Subcutaneous adipose tissue (tissue), 4 donors: ENCODE data around the gene PDK2. TPM values are rescaled to one million over a fixed set of nuclear protein-coding genes. Genes with fewer than 3 reads are reported as not detected.

Source experiments
- total RNA-seq, 4 donors: library from RNA; depleted of rRNA; stranded (reverse); fragments of >200 nt; gene quantifications; one replicate each; pipeline ENCODE4 v1.1.0, GENCODE V29; 2016
- TF ChIP-seq, protein P1 (sequence below): fragments of 450-650 bp; IDR thresholded peaks from one replicate; pipeline ENCODE4 v1.5.1; 2016; ENCODE audit warnings: low read depth, mild to moderate bottlenecking, control low read depth, antibody characterized with exemption, moderate library complexity

PDK2 gene
- total RNA-seq, 4 donors from 2014 or later: 37.4 to 157 (median 43.1) TPM

DNA sequence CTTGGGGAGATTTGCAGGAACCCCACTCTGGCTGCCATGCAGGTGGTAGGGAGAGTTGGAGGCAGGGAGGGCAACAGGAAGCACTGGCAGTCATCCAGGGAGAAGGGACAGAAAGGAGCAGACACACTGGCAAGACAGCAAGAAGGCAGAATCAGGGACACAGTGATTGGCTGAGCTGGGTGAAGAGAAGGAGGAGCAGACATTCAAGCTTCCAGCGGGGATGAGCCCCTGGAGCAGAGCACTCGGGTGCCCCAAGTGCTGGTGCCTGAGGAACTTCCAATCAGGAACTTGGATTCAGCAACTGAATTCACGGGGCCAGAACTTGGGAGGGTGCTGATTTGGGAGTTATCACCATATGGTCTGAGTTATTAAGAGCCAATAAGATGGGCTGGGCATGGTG, 45.5 kb upstream of the PDK2 start:
- TF ChIP-seq, protein P1, sequence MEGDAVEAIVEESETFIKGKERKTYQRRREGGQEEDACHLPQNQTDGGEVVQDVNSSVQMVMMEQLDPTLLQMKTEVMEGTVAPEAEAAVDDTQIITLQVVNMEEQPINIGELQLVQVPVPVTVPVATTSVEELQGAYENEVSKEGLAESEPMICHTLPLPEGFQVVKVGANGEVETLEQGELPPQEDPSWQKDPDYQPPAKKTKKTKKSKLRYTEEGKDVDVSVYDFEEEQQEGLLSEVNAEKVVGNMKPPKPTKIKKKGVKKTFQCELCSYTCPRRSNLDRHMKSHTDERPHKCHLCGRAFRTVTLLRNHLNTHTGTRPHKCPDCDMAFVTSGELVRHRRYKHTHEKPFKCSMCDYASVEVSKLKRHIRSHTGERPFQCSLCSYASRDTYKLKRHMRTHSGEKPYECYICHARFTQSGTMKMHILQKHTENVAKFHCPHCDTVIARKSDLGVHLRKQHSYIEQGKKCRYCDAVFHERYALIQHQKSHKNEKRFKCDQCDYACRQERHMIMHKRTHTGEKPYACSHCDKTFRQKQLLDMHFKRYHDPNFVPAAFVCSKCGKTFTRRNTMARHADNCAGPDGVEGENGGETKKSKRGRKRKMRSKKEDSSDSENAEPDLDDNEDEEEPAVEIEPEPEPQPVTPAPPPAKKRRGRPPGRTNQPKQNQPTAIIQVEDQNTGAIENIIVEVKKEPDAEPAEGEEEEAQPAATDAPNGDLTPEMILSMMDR: no peak

DNA sequence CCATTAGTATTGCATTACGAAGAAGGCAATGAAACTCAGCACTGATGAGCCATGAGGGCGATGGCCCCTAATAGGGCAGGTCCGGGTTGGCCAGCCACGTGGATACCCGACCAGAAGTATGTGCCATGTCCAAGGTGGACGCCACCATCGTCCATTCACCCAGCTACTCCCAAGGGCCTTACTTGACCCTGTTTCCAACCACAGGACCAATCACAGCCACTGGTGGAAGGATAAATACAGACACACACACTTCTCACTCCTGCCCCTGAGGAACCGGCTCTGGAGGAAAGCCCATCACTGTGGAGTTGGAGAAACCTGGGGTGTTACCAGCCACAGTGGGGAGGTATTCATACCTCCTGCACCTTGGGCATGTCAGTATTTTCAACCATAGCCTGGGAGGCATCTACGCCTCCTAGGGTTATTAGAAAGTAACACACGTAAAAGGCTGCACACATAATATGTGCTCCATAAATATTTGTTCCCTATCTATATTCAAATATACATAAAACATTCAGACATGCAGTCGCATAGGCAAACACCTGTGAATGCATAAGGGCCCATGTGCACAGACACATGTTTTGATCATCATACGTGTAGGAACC, 44.6 kb upstream of the PDK2 start:
- TF ChIP-seq, protein P1: no peak

DNA sequence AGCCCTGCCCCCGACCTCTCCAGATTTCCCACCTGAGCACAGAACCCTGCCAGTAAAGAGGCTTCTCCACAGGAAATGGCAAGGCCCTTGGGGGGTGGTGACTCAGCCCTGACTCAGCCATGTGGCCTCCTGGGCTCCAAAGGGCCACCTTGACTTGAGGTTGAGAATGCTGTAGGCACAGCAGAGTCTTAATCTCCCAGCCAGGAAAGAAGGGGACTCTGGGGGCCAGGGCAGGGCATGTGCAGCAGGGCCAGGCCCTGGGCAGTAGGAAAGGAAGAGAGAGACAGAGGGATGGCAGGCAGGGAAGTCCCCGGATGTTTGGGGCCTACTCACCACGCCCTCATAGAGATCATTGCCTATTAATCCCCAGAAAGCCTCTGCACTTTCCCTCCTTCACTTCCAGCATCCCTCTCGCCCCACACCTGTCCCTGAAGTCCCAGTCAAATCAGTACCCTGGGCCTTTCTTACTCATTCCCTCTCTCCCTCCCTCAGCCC, 44.0 kb upstream of the PDK2 start:
- TF ChIP-seq, protein P1: no peak

DNA sequence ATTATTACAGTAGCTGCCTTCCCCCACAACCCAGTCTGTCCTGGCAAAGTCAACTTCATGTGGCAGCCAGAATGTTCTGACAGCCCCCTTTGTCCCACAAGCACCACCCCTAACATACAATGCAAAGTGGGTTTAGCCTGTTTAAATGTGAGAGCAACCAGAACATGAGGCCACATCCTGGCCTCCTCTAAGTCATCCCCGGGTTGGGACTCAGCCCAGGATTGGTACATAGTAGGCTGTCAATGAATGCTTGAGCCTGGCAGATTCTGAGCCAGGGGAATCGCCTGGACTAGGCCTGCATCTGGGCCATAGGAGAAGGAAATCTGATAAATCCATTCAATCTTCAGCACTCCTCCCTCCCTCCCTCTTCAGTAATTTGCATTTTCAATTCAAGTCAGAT, 43.5 kb upstream of the PDK2 start:
- TF ChIP-seq, protein P1: no peak

DNA sequence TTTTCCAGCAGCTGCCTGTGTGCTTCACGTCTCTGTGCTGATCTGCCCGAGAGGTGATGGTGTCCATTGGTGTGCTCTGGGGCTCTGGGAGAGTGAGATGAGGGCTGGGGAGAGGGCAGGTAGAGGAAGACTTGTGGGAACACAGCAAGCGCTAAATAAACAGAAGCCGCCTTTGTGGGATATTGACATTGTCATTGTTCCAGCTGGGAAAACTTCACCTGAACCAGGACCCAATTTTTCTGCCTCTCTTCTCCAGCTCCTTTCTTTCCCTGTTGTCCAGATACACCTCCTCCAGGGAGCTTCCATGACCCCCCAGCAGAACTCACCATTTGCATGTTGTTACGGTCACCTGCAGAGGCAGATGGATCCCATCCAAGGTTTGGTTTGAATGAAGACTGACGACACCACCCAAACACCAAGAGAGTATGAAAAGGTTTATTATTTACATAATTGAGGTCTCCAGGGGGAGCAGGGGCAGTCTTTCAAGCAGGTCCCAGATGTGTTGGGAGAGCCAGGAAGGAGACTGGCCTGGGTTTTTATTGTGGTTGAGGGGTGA, 42.8 kb upstream of the PDK2 start:
- TF ChIP-seq, protein P1: no peak

DNA sequence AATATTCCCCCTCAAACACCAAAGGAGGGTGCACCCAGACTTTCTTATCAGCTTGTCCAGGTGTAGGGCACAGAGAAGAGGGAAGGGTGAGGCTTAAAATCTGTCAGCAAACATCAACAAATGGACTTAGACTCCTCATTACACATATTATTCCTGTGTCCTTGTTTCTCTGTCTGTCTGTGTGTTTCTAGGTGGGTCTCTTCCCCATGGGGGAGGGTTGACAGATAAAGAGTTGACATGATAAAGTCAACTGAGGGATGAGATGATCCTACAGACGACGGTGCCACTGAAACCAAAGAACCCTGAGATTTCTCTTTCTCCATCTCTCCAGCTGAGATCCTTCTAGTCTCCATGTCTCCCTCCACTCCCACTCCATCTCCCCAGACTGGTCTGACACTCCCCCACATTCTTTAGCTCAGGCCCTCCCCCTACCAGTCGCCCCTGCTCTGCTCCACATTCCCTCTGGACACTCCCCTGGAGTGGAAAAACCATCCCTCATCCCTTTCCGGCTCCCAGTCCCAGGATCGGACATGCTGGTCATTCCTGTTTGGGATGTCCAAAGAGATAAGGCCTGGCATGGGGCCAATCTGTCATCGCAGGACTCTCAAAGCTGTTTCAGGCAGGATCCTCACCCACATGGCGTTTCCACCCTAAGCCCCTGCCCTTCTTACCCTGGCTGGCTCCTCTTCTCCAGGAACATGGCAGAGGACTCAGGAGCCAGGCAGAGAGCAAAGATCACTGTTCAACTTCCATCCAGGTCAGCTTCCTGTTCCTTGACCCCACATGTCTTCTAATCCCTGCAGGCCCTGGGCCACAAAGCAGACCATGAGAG, 42.1 kb upstream of the PDK2 start:
- TF ChIP-seq, protein P1: no peak

DNA sequence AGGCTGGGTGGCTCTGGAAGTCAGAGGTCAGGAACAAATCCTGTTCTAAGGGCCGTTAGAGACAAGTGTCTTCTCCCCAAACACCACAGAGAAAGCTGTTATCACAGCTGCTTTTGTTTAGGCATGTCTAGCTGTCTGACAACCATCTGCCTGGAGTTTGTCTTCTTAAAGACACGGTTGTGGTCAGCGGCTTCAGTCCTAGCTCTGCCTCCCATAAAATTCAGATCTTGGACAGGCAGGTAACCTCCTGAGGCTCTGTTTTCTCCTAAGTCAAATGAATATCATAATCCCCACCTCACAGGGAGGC, 41.5 kb upstream of the PDK2 start:
- TF ChIP-seq, protein P1: no peak
